Loucy (cell line): Measurements from ENCODE around the gene RAD51D.
A peak's percentile ranks its signal among the peaks of the same experiment; 100 is the strongest.

Experiments used
- EZH2phosphoT487 ChIP-seq: fragments of 200-600 bp; IDR thresholded peaks from 2 replicates; pipeline ENCODE4 v1.6.1; 2018; ENCODE audit warnings: antibody characterized with exemption, mild to moderate bottlenecking, moderate library complexity, borderline replicate concordance
- TF ChIP-seq, protein P1 (sequence below): fragments of 200-600 bp; sonication (generic); conservative IDR thresholded peaks from 2 replicates; pipeline ENCODE4 v1.5.1; 2014; ENCODE audit warnings: mild to moderate bottlenecking, antibody characterized with exemption, low read length

GRCh38 chr17:35088881-35089585 lies 30.6 kb downstream of the RAD51D start:
- TF ChIP-seq, protein P1, sequence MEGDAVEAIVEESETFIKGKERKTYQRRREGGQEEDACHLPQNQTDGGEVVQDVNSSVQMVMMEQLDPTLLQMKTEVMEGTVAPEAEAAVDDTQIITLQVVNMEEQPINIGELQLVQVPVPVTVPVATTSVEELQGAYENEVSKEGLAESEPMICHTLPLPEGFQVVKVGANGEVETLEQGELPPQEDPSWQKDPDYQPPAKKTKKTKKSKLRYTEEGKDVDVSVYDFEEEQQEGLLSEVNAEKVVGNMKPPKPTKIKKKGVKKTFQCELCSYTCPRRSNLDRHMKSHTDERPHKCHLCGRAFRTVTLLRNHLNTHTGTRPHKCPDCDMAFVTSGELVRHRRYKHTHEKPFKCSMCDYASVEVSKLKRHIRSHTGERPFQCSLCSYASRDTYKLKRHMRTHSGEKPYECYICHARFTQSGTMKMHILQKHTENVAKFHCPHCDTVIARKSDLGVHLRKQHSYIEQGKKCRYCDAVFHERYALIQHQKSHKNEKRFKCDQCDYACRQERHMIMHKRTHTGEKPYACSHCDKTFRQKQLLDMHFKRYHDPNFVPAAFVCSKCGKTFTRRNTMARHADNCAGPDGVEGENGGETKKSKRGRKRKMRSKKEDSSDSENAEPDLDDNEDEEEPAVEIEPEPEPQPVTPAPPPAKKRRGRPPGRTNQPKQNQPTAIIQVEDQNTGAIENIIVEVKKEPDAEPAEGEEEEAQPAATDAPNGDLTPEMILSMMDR, result peak; percentile 67
- TF ChIP-seq EZH2phosphoT487, result no peak
